Dedifferentiated amniotic fluid mesenchymal stem cell (primary cell): ENCODE data around the gene EVI2B.
"Not testable (repeated sequence)": the region's sequence is repeated elsewhere in the genome, so short reads cannot be mapped to it uniquely, and the experiment has no call there.

Experiments used
- DNase-seq: peaks from one replicate; pipeline ENCODE4 v3.0.0-alpha.2; 2016; ENCODE audit errors: extremely low spot score

EVI2B gene

DNA sequence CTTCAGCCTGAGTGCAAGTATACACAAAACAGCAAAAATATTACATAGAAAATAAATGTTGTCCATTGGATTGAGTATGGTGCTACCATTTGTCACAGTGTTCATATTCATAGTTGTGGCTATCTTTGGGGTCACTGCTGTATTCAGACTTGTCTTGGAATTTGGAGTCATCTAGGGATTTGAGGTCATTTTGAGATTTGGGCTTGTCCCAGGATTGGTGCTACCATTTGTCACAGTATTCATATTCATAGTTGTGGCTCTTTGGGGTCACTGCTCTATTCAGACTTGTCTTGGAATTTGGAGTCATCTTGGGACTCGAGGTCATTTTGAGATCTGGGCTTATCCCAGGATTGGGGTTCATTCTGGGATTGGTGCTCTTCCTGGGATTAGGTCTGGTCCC lies 41.6 kb downstream of the EVI2B start:
- DNase-seq = no peak

DNA sequence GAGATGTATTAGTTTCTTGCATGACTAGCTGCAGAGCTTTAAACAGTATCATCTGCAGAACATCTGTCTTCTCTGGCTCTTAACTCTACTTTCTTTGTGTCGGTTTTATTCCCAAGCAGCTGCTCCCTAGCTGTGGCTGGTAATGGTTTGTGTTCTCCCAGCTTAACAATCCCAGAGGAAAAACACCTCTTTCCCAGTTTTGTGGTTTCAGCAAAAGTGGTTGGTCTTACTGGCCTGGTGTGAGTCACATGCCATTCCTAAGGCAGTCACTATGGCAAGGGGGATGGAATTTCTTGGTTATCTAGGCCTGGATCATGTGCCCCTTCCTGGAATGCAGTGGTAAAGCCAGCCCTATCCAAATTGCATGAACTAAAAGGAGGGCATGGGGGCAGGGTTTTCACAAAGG lies 44.3 kb downstream of the EVI2B start:
- peak; percentile 88 for DNase-seq

DNA sequence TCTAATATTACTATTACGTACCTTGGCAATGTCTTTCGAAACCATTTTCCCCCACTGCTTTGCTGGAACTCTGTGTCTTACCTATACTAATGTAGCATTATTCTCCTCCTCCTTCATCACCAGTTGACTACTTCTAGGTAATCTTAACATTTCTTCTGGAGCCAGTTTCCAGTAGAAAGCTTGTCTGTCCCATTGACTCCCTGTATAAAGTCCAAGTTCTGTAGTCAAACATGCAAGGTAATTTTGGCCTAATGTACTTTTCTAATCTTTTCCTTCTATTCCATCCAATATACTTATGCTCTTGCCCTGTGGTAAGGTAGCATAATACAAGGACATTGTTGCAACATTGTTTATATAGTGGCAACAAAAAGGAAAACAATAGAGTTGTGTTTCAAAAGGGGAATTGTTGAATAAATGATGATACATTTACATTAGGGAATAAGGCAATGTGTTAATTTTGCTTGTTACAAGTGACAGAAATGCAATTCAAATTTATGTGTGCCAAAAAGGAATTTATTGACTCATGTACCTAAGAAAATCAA lies 44.7 kb downstream of the EVI2B start:
- DNase-seq = no peak

DNA sequence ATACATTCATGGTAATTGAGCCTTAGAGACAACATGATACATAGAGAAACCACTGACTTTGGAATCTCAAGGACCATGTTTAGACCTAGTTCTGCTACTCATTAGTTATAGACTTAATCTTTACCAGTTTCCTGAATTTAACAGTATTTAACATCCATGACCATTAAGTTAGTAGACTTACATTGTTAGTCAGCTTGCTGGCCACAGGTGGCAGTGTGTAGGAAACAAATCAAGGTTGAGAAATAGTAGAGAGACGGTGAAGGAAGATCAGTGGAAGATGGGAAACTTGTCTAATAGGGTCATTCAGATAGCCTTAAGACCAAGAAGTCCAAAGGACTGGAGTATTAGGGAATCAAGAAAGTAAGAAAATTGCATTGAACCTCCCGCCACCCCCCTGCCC lies 47.8 kb downstream of the EVI2B start:
- DNase-seq = no peak

DNA sequence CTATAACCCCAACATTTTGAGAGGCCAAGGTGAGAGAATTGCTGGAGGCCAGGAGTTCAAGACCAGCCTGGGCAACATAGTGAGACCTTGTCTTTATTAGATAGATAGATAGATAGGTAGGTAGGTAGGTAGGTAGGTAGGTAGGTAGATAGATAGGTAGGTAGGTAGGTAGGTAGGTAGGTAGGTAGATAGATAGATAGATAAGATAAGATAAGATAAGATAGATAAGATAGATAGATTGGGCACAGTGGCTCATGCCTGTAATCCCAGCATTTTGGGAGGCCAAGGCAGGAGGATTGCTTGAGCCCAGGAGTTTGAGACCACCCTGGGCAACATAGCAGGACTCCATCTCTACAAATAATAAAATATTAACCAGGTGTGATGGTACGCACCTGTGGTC lies 50.9 kb downstream of the EVI2B start:
- not testable (repeated sequence) for DNase-seq

DNA sequence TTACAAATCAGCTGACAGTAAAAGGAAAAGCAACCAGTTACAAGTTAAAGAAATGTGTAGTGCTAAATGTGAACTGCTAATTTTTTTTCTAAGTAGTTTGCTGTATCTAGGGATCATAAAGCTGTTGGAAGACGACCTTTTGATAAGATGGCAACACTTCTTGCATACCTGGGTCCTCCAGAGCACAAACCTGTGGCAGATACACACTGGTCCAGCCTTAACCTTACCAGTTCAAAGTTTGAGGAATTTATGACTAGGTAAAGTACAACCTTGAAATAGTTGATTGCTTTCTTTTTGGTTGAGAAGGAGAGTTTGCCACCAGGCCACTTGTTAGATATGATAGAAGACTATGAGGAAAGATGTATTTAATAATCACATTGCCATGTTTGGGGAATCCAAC lies 52.3 kb downstream of the EVI2B start:
- DNase-seq = no peak

DNA sequence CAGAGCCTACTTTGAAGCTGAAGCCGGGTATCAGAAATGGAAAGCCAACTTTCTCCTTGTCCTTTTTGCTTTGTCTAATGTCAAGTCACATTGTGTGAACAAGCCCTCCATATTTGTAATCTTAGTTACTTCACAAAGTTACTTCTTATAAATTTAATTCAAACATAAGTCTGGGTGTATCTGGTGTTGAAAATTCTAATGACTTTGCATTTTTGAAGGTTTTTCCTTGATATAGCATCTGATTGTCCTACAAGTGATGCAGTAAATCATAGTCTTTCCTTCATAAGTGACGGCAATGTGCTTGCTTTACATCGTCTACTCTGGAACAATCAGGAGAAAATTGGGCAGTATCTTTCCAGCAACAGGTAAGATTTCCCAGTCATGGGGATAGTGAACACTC lies 53.7 kb downstream of the EVI2B start:
- no peak for DNase-seq

DNA sequence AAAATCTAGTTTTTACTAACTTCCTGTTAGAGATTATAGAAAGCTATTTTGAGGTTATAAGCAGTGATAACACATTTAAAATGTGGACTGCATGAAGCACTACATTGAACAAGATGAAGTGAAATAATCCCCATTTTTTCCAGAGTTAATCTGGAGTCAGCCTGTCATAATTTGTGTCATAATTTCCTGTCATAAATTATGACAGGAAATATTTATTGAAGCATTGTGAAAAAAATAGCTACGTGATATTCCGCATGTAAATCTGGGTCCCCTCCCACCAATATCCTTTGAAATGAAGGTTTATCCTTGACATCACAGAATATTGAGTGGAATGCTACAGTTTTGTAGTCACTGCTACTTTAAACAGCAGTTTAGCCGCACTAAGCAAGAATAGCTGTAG lies 56.9 kb downstream of the EVI2B start:
- DNase-seq = no peak

DNA sequence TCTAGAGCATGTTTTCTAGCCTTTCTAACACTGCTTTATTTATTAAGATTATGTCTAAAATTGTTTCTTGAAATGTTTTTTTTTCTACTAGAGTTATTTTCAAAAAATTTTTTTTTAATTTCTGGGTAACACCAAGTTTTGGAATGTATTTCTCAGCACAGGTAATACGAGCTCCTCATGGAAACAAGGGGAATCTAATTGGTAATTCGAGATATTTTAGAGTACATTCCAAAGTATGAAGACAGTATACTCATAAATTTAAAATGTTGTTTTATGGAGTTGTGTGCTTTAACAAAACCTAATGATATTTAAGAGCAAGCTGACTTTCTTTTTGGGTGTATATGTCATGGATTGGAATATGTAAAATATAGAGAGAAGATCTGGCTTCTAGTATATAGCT lies 59.2 kb downstream of the EVI2B start:
- DNase-seq = no peak
